ENCODE data around the gene THAP7. TPM values are rescaled to one million over a fixed set of nuclear protein-coding genes. Genes with fewer than 3 reads are reported as not detected.

Gene THAP7
- total and polyA plus RNA-seq, 3 donors from 2014 or later = 60.6 to 96.5 (median 75.8) TPM

DNA sequence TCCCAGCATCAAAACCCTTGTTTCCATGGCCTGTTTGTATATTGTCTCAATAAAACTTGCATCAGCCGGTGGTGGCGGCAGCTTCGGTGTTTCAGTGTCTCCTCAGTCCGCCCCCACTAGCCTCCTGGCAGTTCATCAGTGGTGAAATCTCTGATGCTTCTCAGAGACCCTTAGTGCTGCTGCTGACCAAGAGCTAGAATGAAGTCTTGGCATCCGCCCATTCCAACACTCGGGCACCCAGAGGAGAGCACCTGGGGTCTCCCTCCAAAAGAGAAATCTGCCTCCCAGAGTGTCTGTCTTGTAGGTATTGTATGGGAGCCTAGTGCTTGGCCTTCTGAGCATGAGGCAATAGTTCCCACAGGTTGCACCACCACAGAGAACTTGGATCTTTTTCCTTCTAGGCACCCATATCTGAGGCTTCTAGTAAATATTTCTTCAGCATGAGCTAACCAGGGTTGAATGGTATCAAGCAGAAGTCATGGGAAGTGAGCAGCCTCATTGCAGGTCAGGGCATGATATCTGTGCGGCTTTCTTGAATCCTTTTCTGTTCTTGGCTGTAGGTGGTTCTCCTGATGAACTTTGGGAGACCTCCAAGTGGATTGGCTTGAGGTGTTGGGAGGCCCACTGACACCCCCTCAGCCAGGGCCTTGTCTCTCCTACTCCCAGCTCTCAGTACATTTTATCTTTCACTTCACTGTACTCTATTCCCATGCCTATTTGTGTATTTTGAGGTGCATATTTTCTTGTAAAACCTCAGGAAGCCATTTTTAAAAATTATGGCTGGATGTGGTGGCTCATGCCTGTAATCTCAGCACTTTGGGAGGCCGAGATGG, 48.0 kb downstream of the THAP7 start:
- TF ChIP-seq, protein P1, sequence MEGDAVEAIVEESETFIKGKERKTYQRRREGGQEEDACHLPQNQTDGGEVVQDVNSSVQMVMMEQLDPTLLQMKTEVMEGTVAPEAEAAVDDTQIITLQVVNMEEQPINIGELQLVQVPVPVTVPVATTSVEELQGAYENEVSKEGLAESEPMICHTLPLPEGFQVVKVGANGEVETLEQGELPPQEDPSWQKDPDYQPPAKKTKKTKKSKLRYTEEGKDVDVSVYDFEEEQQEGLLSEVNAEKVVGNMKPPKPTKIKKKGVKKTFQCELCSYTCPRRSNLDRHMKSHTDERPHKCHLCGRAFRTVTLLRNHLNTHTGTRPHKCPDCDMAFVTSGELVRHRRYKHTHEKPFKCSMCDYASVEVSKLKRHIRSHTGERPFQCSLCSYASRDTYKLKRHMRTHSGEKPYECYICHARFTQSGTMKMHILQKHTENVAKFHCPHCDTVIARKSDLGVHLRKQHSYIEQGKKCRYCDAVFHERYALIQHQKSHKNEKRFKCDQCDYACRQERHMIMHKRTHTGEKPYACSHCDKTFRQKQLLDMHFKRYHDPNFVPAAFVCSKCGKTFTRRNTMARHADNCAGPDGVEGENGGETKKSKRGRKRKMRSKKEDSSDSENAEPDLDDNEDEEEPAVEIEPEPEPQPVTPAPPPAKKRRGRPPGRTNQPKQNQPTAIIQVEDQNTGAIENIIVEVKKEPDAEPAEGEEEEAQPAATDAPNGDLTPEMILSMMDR (IDR thresholded peaks at IDR 0.05) = no peak
- no peak for TF ChIP-seq POLR2A (IDR thresholded peaks at IDR 0.05)
- DNase-seq = no peak
- H3K36me3 ChIP-seq (ENCODE audit: low read depth, missing control alignments) = no peaks in the 10 kb centered on the region

DNA sequence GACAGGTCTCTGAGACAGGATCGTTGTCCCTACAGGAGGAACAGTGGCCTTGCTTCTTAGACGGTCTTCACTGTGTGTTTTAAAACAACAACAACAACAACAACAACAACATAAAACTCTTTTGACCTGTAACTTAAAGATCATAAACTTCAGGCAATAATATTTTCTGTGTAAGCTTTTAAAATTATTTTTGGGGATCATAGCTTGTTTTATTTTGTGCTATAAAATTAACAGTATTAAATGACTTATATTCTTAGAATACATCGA, 48.6 kb downstream of the THAP7 start:
- no peak for DNase-seq
- no peak for TF ChIP-seq POLR2A (IDR thresholded peaks at IDR 0.05)
- TF ChIP-seq, protein P1 (IDR thresholded peaks at IDR 0.05) = no peak
- WGBS, 2 donors = 72 to 76% methylated on average over 3 of the region's 3 CpGs
- Histone ChIP-seq H3K4me3 (no peak overlapping the region), H3K27me3 (no peaks in the 10 kb centered on the region), H3K9me3 (no peaks in the 10 kb centered on the region), H3K36me3 (ENCODE audit: low read depth, missing control alignments) (no peaks in the 10 kb centered on the region), H3K4me1 (no peaks in the 10 kb centered on the region), H3K27ac (no peak overlapping the region)
- intact Hi-C loops (cut with DNase I; ENCODE audit: low total_unique reads) = no loop called here

More for the DNA sequence above, 48.0 kb downstream of the THAP7 start:
- Histone ChIP-seq H3K9me3 (no peaks in the 10 kb centered on the region), H3K4me3 (no peak overlapping the region), H3K4me1 (no peaks in the 10 kb centered on the region), H3K27ac (no peak overlapping the region), H3K27me3 (no peaks in the 10 kb centered on the region)
- intact Hi-C loops (cut with DNase I; ENCODE audit: low total_unique reads) = no loop called here
- WGBS, 2 donors = 90 to 97% methylated on average over 6 to 8 of the region's 8 CpGs

DNA sequence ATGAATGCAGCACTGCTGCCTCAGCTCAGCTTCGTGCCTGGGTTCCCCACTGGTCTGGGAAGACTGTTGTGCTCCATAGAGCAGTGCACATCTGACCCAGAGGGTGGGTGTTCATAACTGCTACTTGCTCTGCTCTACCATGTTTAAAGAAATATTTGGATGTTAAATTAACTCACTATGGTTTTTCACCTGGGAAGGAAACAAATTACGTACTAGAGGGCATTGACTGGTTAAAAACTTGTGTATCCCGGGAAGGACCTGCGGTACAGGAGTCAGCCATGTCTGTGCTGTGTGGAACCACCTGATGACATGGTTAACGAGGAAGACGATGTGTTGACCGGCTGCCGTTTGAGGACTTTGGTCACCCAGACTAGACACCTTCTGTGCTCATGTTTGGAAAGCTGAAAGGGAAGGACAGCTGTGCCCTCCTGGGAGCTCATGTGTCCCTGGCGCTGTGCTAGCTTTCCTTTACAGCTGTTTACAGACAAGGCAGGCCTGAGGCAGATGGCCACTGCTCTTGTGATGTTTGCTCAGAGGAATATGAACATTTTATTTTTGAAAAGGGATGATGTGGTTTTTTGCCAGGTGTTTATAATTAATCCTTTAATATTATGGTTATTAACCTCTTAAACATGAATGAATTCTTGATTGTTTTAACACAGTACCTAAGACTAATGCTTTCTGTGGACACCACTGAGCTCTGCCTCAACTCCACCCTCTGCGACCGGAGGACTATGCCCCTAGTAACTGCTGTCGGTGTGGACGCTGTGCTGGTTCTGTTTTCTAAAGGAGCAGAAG, 49.2 kb downstream of the THAP7 start:
- no peak overlapping the region for H3K4me3 ChIP-seq
- H3K4me1 ChIP-seq = no peaks in the 10 kb centered on the region
- TF ChIP-seq, protein P1 (IDR thresholded peaks at IDR 0.05) = no peak
- TF ChIP-seq POLR2A (IDR thresholded peaks at IDR 0.05) = no peak
- H3K27ac ChIP-seq = no peak overlapping the region
- intact Hi-C loops (cut with DNase I; ENCODE audit: low total_unique reads) = no loop called here
- DNase-seq = no peak
- WGBS, 2 donors = 83 to 90% methylated on average over 13 of the region's 13 CpGs
- no peaks in the 10 kb centered on the region for H3K9me3 ChIP-seq
- H3K27me3 ChIP-seq = no peaks in the 10 kb centered on the region
- no peaks in the 10 kb centered on the region for H3K36me3 ChIP-seq (ENCODE audit: low read depth, missing control alignments)

DNA sequence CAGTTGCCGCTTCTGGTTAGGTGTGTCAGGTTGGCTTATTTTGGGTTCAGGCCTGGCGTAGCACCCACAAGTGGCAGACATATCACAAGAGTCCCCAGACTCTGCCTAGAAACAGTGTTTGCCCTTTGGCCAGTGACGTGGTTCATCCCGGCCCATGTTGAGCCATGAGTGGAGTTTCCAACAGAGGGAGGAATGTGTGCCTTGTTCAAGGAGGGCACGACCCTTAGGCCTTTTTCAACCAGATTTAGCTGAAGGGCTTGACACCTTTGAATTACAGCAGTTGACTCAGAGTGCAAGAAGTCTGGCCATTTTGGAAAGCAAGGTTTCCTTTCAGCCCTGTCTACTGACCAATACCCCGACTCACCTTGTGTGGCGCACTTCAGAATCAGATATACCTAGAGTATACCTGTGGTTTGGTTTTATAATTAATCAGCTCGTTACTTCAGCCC, 50.0 kb downstream of the THAP7 start:
- 90 to 91% methylated on average over 8 of the region's 8 CpGs for WGBS, 2 donors
- Histone ChIP-seq H3K27me3 (no peaks in the 10 kb centered on the region), H3K4me1 (no peaks in the 10 kb centered on the region), H3K36me3 (ENCODE audit: low read depth, missing control alignments) (no peaks in the 10 kb centered on the region), H3K4me3 (no peak overlapping the region), H3K27ac (no peak overlapping the region), H3K9me3 (no peaks in the 10 kb centered on the region)
- no peak for DNase-seq
- TF ChIP-seq POLR2A (IDR thresholded peaks at IDR 0.05) = no peak
- TF ChIP-seq, protein P1 (IDR thresholded peaks at IDR 0.05) = no peak
- intact Hi-C loops (cut with DNase I; ENCODE audit: low total_unique reads) = no loop called here
